Dendritic cell treated with granulocyte-macrophage colony-stimulating factor and Interleukin-4, amounts not matched to agents 40 ng/mL and 50 ng/mL, for 4 days (primary cell): ENCODE results near the gene ATP5F1D.

Experiments used
- H3K27ac Mint-ChIP-seq: one replicate; pipeline ENCODE4 v1.8.0; 2022; ENCODE audit warnings: mild to moderate bottlenecking, mixed read lengths
- H3K27me3 Mint-ChIP-seq: one replicate; pipeline ENCODE4 v1.8.0; 2022; ENCODE audit warnings: mild to moderate bottlenecking, mixed read lengths
- H3K36me3 Mint-ChIP-seq: one replicate; pipeline ENCODE4 v1.8.0; 2022; ENCODE audit warnings: low read depth, mixed read lengths
- H3K4me1 Mint-ChIP-seq: one replicate; pipeline ENCODE4 v1.8.0; 2022; ENCODE audit warnings: low read depth, mixed read lengths
- H3K4me3 Mint-ChIP-seq: one replicate; pipeline ENCODE4 v1.8.0; 2022; ENCODE audit warnings: mild to moderate bottlenecking, moderate library complexity, mixed read lengths
- H3K9me3 Mint-ChIP-seq: one replicate; pipeline ENCODE4 v1.8.0; 2022; ENCODE audit warnings: mixed read lengths
- intact Hi-C: fragments of 100-400 bp; cut with micrococcal nuclease; formaldehyde crosslinking; loops from one replicate; pipeline ENCODE4 v1.15.0; 2022

The ATP5F1D gene

GRCh38 chr19:1269065-1269477 lies 27.5 kb downstream of the ATP5F1D start, which contains the start of gene CIRBP:
TSS of gene CIRBP (plus strand) at chr19:1269332. CDS start at chr19:1270934, 1,602 bp downstream.
- H3K36me3 Mint-ChIP-seq = peaks cover 50% of the 10 kb centered on the region
- H3K9me3 Mint-ChIP-seq = no peaks in the 10 kb centered on the region
- H3K27ac Mint-ChIP-seq = peak within 1 kb of the TSS; percentile 90
- H3K4me1 Mint-ChIP-seq = peaks cover 86% of the 10 kb centered on the region
- H3K4me3 Mint-ChIP-seq = peak within 1 kb of the TSS; percentile 99
- peaks cover 7% of the 10 kb centered on the region for H3K27me3 Mint-ChIP-seq
- intact Hi-C loops = no loop called here

- no peaks in the 10 kb centered on the region for H3K9me3 Mint-ChIP-seq
- H3K4me3 Mint-ChIP-seq = peak overlapping the region; percentile 99
- peaks cover 56% of the 10 kb centered on the region for H3K36me3 Mint-ChIP-seq
- intact Hi-C loops = no loop called here
- peaks cover 7% of the 10 kb centered on the region for H3K27me3 Mint-ChIP-seq
- peaks cover 86% of the 10 kb centered on the region for H3K4me1 Mint-ChIP-seq
- peak overlapping the region; percentile 90 for H3K27ac Mint-ChIP-seq
Measured at GRCh38 chr19:1269478-1270212, 28.1 kb downstream of the ATP5F1D start.

- peak overlapping the region; percentile 90 for H3K27ac Mint-ChIP-seq
- peaks cover 7% of the 10 kb centered on the region for H3K27me3 Mint-ChIP-seq
- H3K36me3 Mint-ChIP-seq = peaks cover 63% of the 10 kb centered on the region
- H3K4me3 Mint-ChIP-seq = peak overlapping the region; percentile 99
- peaks cover 85% of the 10 kb centered on the region for H3K4me1 Mint-ChIP-seq
- no peaks in the 10 kb centered on the region for H3K9me3 Mint-ChIP-seq
- intact Hi-C loops = no loop called here
Measured at GRCh38 chr19:1270213-1270853, 28.8 kb downstream of the ATP5F1D start.

- Mint-ChIP-seq H3K36me3 (peaks cover 65% of the 10 kb centered on the region), H3K27ac (peak overlapping the region; percentile 90), H3K9me3 (no peaks in the 10 kb centered on the region), H3K27me3 (peaks cover 7% of the 10 kb centered on the region), H3K4me1 (peaks cover 79% of the 10 kb centered on the region), H3K4me3 (peak overlapping the region; percentile 99)
- intact Hi-C loops = no loop called here
Measured at GRCh38 chr19:1270854-1271527, 29.4 kb downstream of the ATP5F1D start.

- peaks cover 7% of the 10 kb centered on the region for H3K27me3 Mint-ChIP-seq
- peaks cover 69% of the 10 kb centered on the region for H3K36me3 Mint-ChIP-seq
- H3K4me1 Mint-ChIP-seq = peaks cover 81% of the 10 kb centered on the region
- H3K9me3 Mint-ChIP-seq = no peaks in the 10 kb centered on the region
- intact Hi-C loops = no loop called here
- H3K27ac Mint-ChIP-seq = peak overlapping the region; percentile 90
- H3K4me3 Mint-ChIP-seq = peak overlapping the region; percentile 99
Measured at GRCh38 chr19:1271528-1272422, 30.2 kb downstream of the ATP5F1D start.

- intact Hi-C loops = no loop called here
Measured at GRCh38 chr19:1272423-1273262, 31.1 kb downstream of the ATP5F1D start.

GRCh38 chr19:1273263-1274041 lies 31.9 kb downstream of the ATP5F1D start:
- Mint-ChIP-seq H3K27ac (peak overlapping the region; percentile 90), H3K36me3 (peaks cover 86% of the 10 kb centered on the region), H3K4me3 (peak overlapping the region; percentile 99), H3K27me3 (no peaks in the 10 kb centered on the region), H3K9me3 (no peaks in the 10 kb centered on the region), H3K4me1 (peaks cover 78% of the 10 kb centered on the region)
- intact Hi-C loops = no loop called here

More at GRCh38 chr19:1272423-1273262, 31.1 kb downstream of the ATP5F1D start:
- Mint-ChIP-seq H3K36me3 (peaks cover 78% of the 10 kb centered on the region), H3K27ac (peak overlapping the region; percentile 90), H3K4me3 (peak overlapping the region; percentile 99), H3K9me3 (no peaks in the 10 kb centered on the region), H3K4me1 (peaks cover 79% of the 10 kb centered on the region), H3K27me3 (no peaks in the 10 kb centered on the region)

- no peaks in the 10 kb centered on the region for H3K9me3 Mint-ChIP-seq
- peak overlapping the region; percentile 79 for H3K4me3 Mint-ChIP-seq
- intact Hi-C loops = no loop called here
- H3K36me3 Mint-ChIP-seq = peaks cover 89% of the 10 kb centered on the region
- H3K4me1 Mint-ChIP-seq = peaks cover 72% of the 10 kb centered on the region
- peak overlapping the region; percentile 90 for H3K27ac Mint-ChIP-seq
- H3K27me3 Mint-ChIP-seq = no peaks in the 10 kb centered on the region
Measured at GRCh38 chr19:1274081-1274851, 32.7 kb downstream of the ATP5F1D start.

- peak overlapping the region; percentile 90 for H3K27ac Mint-ChIP-seq
- H3K27me3 Mint-ChIP-seq = no peaks in the 10 kb centered on the region
- intact Hi-C loops = no loop called here
- no peaks in the 10 kb centered on the region for H3K9me3 Mint-ChIP-seq
- peaks cover 92% of the 10 kb centered on the region for H3K36me3 Mint-ChIP-seq
- peak overlapping the region; percentile 79 for H3K4me3 Mint-ChIP-seq
- peaks cover 74% of the 10 kb centered on the region for H3K4me1 Mint-ChIP-seq
Measured at GRCh38 chr19:1274852-1275259, 33.3 kb downstream of the ATP5F1D start.

- Mint-ChIP-seq H3K27ac (peak within 1 kb of the TSS; percentile 90), H3K4me3 (peak within 1 kb of the TSS; percentile 79), H3K4me1 (peaks cover 74% of the 10 kb centered on the region), H3K36me3 (peaks cover 92% of the 10 kb centered on the region), H3K9me3 (no peaks in the 10 kb centered on the region), H3K27me3 (no peaks in the 10 kb centered on the region)
- intact Hi-C loops = no loop called here
Measured at GRCh38 chr19:1275260-1275975, 33.9 kb downstream of the ATP5F1D start, which contains the start of gene FAM174C. TSS of gene FAM174C (plus strand) at chr19:1275530. CDS start at chr19:1275550, 20 bp downstream.

GRCh38 chr19:1275976-1276627 lies 34.6 kb downstream of the ATP5F1D start:
- Mint-ChIP-seq H3K27ac (peak overlapping the region; percentile 90), H3K36me3 (peaks cover 89% of the 10 kb centered on the region), H3K4me3 (peak overlapping the region; percentile 79), H3K9me3 (no peaks in the 10 kb centered on the region), H3K27me3 (no peaks in the 10 kb centered on the region), H3K4me1 (peaks cover 69% of the 10 kb centered on the region)
- intact Hi-C loops = no loop called here
